Tibial nerve (tissue), 4 donors: ENCODE data around the gene PEX11G.

Experiments
- CTCF ChIP-seq, 5 experiments: fragments of 200-600 bp in 3 of 5; fragments of 450-650 bp in 2 of 5; sonication (generic) in 3 of 5; IDR thresholded peaks; one replicate each; pipeline ENCODE4 v1.5.1; 2016 to 2019; ENCODE audit warnings: antibody characterized with exemption in 5 of 5, mild to moderate bottlenecking in 3 of 5, moderate library complexity in 2 of 5
- EP300 ChIP-seq, 2 donors: sonication (generic); formaldehyde crosslinking; IDR thresholded peaks; one replicate each; pipeline ENCODE4 v1.6.1; 2017; ENCODE audit warnings: antibody characterized with exemption in 2 of 2, mild to moderate bottlenecking in 1 of 2
- POLR2A ChIP-seq, 2 donors: fragments of 450-650 bp; IDR thresholded peaks; one replicate each; pipeline ENCODE4 v1.6.1; 2017; ENCODE audit warnings: antibody characterized with exemption in 2 of 2, mild to moderate bottlenecking in 2 of 2, moderate library complexity in 2 of 2

GRCh38 chr19:7521551-7522071 lies 32.8 kb upstream of the PEX11G start:
- TF ChIP-seq POLR2A (IDR thresholded peaks at IDR 0.05), result no peak
- no peak for TF ChIP-seq CTCF (IDR thresholded peaks at IDR 0.05)
- TF ChIP-seq EP300 (IDR thresholded peaks at IDR 0.05), result no peak
